Activated CD8-positive, alpha-beta memory T cell treated with anti-CD3 and anti-CD28 coated beads, Interleukin-2, amount 50 U/mL, for 48 hours (primary cell): Measurements from ENCODE around the gene LHFPL2.

Source experiments
- DNase-seq: peaks from one replicate; pipeline ENCODE4 v3.0.0-alpha.2; 2020

LHFPL2 gene

GRCh38 chr5:78613756-78614155 is 34.8 kb downstream of the LHFPL2 start:
- DNase-seq, result no peak

GRCh38 chr5:78613151-78613533 is 35.4 kb downstream of the LHFPL2 start:
- no peak for DNase-seq

GRCh38 chr5:78612227-78613150 is 36.1 kb downstream of the LHFPL2 start:
- no peak for DNase-seq

GRCh38 chr5:78611126-78611605 is 37.4 kb downstream of the LHFPL2 start:
- DNase-seq, result no peak

GRCh38 chr5:78610636-78611035 is 37.9 kb downstream of the LHFPL2 start:
- no peak for DNase-seq

GRCh38 chr5:78610163-78610583 is 38.4 kb downstream of the LHFPL2 start:
- DNase-seq, result no peak

- DNase-seq, result no peak
These were observed 40.7 kb downstream of the LHFPL2 start for GRCh38 chr5:78607864-78608263.

GRCh38 chr5:78606241-78606640 is 42.3 kb downstream of the LHFPL2 start:
- DNase-seq, result no peak

- DNase-seq, result no peak
These were observed 43.0 kb downstream of the LHFPL2 start for GRCh38 chr5:78605611-78606010.

GRCh38 chr5:78604689-78605285 is 43.8 kb downstream of the LHFPL2 start:
- no peak for DNase-seq

- no peak for DNase-seq
These were observed 44.9 kb downstream of the LHFPL2 start for GRCh38 chr5:78603636-78604175.

- DNase-seq, result no peak
These were observed 46.2 kb downstream of the LHFPL2 start for GRCh38 chr5:78602400-78602799.

GRCh38 chr5:78601559-78602314 is 46.8 kb downstream of the LHFPL2 start:
- no peak for DNase-seq

GRCh38 chr5:78600687-78601414 is 47.7 kb downstream of the LHFPL2 start:
- DNase-seq, result no peak

GRCh38 chr5:78598973-78599372 is 49.6 kb downstream of the LHFPL2 start:
- no peak for DNase-seq

- no peak for DNase-seq
These were observed 50.6 kb downstream of the LHFPL2 start for GRCh38 chr5:78597974-78598371.

- no peak for DNase-seq
These were observed 51.3 kb downstream of the LHFPL2 start for GRCh38 chr5:78597068-78597973.

- no peak for DNase-seq
These were observed 53.1 kb downstream of the LHFPL2 start for GRCh38 chr5:78595458-78595921.

GRCh38 chr5:78594610-78595457 is 53.7 kb downstream of the LHFPL2 start:
- no peak for DNase-seq

- no peak for DNase-seq
These were observed 54.6 kb downstream of the LHFPL2 start for GRCh38 chr5:78594021-78594420.
